ENCODE measurements around the gene PROX2.

The PROX2 gene, protein sequence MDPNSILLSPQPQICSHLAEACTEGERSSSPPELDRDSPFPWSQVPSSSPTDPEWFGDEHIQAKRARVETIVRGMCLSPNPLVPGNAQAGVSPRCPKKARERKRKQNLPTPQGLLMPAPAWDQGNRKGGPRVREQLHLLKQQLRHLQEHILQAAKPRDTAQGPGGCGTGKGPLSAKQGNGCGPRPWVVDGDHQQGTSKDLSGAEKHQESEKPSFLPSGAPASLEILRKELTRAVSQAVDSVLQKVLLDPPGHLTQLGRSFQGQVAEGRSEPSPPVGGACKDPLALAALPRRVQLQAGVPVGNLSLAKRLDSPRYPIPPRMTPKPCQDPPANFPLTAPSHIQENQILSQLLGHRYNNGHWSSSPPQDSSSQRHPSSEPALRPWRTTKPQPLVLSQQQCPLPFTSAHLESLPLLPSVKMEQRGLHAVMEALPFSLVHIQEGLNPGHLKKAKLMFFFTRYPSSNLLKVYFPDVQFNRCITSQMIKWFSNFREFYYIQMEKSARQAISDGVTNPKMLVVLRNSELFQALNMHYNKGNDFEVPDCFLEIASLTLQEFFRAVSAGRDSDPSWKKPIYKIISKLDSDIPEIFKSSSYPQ

DNA sequence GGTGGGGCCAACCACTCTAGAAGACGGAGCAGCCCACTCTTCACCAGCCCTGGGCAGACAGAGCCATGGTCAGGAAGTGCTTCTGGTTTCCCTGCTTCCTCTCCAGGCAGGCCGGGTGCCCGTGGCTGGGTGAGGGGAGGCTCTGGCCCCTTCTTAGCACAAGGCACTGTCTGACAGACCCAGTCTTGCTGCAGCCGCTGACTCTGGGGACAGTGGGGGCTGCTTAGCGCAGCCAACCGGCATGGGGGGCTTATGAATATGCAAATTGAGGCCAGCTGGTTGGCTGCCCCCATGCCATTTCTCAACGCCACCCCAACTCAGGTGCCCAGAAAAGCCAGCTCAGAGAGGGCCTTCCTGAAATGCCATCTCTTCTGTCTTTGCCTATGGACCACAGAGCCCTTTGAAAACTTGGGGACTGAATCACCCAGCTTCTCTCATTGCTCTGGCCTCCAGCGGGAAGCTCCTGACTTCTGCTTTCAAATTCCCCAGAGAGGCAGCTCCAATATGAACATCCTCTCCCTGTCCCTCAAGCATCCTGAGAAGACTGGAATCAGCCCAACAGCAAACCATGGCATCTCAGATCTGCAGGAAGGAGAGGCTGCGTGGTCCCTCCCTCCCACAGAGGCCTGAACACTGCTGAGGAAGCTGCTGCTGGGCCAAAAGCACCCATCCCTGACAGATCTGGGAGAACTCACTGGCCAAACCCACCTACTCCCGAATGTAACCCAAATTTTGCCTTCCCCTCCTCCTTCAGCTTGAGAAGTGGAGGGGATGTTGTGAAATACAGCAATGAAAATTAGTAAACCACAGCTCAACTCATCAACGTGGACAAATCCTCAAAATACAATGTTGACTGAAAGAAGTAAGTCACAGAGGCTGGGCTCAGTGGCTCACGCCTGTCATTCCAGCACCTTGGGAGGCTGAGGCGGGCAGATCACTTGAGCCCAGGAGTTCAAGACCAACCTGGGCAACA is at the start of gene PROX2:
Gene PROX2 (minus strand): TSS at position 205 of the 973 bp plus-strand sequence. CDS start 12,311 bp downstream, outside the sequence.
- DNase-seq (ENCODE audit: low read depth, low spot score): no peak
- H3K27ac ChIP-seq: no peak within 1 kb of the TSS

DNA sequence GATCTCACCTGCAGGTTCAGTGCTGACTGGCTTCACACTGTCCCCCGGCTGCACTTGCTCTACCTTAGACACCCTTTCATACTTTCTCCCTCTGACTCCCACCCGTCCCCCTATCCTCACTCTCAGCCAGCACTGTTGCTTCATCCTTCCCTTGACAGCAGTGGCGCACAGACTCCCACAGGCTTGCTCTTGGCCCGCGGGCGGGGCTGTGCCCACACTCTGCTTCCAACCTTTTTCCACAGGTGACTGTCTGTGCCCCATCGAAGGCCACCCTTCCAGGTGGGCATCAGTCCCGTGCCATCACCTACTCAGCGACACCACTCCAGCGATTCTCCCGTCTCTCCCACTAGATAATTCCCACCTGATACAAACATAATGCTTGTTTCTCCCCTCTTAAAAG is 48.1 kb upstream of the PROX2 start:
- H3K27ac ChIP-seq: no peak overlapping the region
- DNase-seq (ENCODE audit: low read depth, low spot score): no peak

DNA sequence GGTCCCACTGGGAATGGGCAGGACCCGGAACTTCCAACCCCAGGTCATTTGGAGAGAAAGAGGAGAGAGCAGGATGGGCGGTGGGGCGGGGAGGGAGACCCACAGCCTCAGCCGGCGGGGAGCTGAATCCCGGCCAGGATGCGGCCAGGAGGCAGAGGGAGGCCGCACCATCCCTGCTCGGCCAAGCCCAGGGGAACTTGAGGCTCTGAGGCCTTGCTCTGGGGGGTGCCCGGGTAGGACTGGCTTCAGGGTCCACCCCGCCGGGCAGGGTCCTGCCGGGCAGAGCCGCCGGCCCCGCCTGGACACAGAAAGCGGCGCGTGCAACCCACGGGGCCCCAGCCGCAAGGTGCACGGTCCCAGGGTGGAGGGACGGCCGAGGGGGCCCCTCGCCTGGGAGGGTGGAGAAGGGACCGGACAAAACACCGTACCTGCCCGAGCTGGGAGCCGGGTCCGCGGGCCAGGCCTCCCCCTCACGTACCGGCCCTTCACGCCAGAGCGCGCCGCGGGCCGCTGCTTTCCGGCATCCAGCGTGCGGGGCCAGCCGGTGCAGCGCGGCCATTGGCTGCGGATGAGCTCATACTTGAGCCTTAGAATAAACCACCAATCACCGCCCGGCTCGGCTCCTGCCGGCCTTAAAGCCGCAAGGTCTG is 46.9 kb upstream of the PROX2 start, which contains the start of gene RPS6KL1:
Gene RPS6KL1 (minus strand): TSS at position 509 of the 650 bp plus-strand sequence. CDS start 1,719 bp downstream, outside the sequence.
- no peak within 1 kb of the TSS for H3K27ac ChIP-seq
- no peak for DNase-seq (ENCODE audit: low read depth, low spot score)

DNA sequence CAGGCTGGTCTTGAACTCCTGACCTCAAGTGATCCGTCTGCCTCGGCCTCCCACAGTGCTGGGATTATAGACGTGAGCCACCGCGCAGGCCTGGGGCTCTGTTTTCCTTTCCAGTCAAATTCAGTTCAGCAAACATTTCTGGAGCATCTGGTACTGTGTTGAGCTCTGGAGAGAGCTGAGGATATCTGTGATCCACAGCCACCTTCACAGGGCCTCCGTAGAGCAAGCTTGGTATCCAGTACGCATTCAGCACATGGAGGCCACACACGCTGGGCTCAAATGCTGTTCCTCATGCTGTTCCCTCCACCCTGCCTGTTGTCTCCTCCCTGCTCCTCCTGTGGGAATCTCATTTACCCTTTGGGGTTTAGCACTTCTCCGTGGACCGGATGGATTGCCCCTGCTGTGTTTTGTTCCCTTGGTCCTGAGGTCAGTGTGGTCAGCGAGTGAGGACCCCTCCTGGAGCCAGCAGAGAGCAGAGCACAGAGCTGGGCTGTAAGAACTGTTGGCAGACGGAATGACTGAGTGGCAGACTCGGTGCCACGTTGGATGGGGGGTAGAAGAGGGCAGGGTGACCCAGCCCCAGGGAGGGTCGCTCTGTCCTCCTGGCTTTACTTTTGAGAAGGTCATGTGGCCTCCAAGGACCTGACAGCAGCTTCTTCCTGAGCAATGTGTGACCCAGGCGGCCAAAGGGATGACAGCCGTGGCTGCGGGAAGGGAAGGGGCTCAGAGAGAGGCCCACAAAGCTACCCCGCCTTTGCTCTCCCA is 46.2 kb upstream of the PROX2 start:
- DNase-seq (ENCODE audit: low read depth, low spot score): no peak
- H3K27ac ChIP-seq: no peak overlapping the region

GRCh38 chr14:74921053-74921620 is 45.2 kb upstream of the PROX2 start:
- H3K27ac ChIP-seq: no peak overlapping the region
- DNase-seq (ENCODE audit: low read depth, low spot score): no peak

DNA sequence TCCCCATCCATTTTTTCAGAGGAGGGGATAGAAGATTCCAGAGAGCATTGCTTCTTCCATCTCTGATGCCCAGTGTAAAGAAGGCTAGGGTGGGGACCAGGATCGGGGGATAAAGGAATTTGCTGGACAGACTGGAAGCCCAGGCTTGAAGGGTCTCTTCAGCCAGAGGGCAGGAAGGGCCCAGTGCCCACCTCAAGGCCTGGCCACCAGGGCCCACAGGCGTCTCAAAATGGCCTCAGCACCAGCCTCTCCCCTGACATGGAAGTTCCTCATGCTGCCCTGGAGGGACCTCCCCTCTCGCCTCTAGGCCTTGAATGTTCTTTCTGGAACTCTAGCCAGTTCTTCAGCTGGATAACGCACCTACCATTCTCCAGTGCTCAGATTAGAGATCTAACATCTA is 44.3 kb upstream of the PROX2 start:
- no peak for DNase-seq (ENCODE audit: low read depth, low spot score)

DNA sequence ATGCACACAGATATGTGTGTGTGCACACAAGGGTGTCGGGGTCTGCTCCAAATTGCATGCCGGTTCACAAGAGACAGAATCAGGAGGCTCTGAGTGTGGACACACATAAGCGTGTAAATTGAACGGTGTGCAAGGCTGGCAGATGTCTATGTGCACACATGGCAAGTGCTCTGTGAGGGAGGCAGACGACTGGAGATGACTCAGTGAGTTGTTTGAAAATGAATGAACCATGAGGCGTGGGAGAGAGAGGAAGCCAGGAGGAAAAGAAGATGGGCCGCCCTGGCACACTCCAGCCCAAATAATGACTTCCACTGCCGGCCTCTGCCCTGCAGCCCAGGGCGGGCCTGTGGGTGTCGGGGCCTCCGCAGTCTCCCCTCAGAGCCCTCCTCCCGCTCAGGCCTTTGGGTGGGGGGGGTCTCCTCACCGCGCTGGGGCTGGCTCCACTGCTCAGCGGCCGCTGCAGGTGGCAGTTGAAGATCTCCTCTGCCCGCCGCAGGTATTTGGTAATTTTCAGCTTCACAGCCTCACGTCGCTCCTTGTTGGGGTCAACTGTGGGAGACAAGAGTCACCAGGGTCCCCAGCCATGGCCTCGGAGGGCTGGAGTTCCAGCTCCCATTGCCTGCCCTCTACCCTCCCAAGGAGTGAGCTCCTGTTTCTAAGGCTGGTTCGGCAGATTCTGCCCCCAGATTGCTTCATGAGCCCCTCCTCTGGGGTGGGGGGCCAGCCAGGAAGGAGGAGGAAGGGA is 43.6 kb upstream of the PROX2 start:
- no peak for DNase-seq (ENCODE audit: low read depth, low spot score)
- no peak overlapping the region for H3K27ac ChIP-seq

More for the DNA sequence above, 44.3 kb upstream of the PROX2 start:
- no peak overlapping the region for H3K27ac ChIP-seq

- H3K27ac ChIP-seq: no peak overlapping the region
- no peak for DNase-seq (ENCODE audit: low read depth, low spot score)
Observed at GRCh38 chr14:74918380-74918779, 42.4 kb upstream of the PROX2 start.

DNA sequence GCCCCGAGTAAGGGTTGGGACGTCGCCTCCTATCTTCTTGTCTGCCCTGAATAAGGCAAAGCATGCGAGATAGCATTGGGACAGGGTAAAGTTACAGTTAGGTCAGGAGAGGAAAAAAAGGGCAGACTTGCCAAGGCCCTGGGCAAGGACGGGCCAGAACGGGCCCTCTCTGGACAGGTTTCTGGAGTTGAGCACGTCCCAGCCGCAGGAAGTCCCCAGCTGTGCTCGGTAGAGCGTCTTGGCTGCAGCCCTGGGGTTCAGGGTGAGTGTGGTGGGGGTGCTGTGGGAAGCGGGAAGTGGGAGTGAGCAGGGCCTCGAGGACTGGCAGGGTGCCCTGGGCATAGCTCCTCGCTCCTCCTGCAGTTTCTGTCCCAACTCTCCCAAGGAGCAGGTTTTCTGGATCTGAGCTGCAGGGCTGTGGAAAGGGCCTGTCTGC is 41.7 kb upstream of the PROX2 start:
- H3K27ac ChIP-seq: no peak overlapping the region
- DNase-seq (ENCODE audit: low read depth, low spot score): no peak

DNA sequence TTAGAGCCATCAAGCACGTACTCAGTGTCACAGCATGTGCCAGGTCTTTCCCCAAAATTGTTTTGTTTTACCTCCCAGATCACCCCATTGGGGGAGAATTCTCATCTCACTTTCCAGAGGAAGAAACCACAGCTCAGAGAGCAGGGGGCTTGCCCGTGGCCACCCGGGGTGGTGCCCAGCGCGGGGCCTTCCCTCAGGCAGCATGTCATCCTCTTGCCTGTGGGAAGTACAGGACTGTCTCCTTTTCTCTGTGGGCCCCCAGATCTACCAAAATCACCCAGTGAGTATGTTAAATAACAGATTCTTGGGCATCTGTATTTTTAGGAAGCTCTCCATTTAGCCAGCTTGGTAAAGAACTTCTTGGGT is 41.2 kb upstream of the PROX2 start:
- no peak for DNase-seq (ENCODE audit: low read depth, low spot score)

GRCh38 chr14:74915826-74916225 is 39.9 kb upstream of the PROX2 start:
- no peak overlapping the region for H3K27ac ChIP-seq
- no peak for DNase-seq (ENCODE audit: low read depth, low spot score)

More for the DNA sequence above, 41.2 kb upstream of the PROX2 start:
- no peak overlapping the region for H3K27ac ChIP-seq

DNA sequence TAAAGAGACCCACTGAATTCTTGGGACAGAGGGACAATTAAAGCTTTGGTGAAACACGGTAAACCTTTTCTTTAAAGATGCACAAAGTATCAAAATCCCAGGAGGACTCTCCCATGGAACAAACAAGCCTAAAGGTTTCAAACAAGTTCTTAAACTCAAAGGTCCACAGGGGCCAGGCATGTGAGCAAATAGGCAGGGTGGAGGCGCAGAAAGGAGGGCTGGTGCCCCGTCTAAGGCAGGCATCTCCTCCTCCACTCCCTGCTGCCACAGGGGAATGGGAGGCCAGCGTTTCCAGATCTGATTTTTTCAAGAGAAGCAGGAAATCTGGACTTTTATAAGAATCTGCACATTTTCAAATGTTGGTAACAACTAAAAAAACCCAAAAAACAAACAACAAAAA is 39.5 kb upstream of the PROX2 start:
- no peak for DNase-seq (ENCODE audit: low read depth, low spot score)

GRCh38 chr14:74913986-74914573 is 38.1 kb upstream of the PROX2 start:
- DNase-seq (ENCODE audit: low read depth, low spot score): no peak
- no peak overlapping the region for H3K27ac ChIP-seq

More for the DNA sequence above, 39.5 kb upstream of the PROX2 start:
- H3K27ac ChIP-seq: no peak overlapping the region

- DNase-seq (ENCODE audit: low read depth, low spot score): no peak
- H3K27ac ChIP-seq: no peak overlapping the region
Observed at GRCh38 chr14:74913393-74913910, 37.5 kb upstream of the PROX2 start.

GRCh38 chr14:74912801-74913200 is 36.9 kb upstream of the PROX2 start:
- H3K27ac ChIP-seq: no peak overlapping the region
- DNase-seq (ENCODE audit: low read depth, low spot score): no peak

DNA sequence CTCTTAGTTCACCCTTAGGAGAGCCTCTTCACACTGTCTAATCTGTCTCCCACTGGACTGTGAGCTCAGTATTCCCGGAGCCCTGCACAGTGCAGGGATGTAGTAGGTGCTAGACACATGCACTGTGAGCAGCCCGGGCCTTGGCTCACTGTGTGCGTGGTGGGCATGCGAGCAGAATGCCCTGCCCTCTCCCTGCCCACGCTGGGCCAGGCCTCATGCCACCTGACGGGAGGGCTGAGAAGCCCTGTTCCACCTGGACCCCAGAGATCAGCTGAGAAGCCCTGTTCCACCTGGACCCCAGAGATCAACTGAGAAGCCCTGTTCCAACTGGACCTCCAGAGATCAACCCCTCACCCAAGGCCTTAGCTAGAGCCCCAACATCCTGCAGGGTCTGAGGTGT is 36.2 kb upstream of the PROX2 start:
- H3K27ac ChIP-seq: no peak overlapping the region

DNA sequence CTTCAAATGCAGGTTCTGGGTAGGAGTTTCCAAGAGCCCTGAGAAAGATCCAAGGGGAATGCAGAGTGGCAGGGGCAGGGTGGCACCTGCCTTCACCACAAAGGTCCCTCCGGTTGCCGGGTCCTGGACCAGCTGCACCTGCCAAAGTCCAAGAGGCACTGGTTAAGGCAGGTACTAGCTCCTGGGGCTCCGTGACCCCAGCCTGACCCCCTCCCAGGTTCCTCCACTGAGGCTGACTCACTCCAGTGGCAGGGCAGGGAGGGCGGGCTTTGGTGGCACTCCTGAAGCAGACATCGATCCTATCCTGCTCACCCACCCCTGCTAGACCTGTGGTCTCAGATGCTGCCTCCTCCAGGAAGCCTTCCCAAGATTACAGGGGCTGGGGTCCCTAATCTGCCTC is 35.8 kb upstream of the PROX2 start:
- H3K27ac ChIP-seq: no peak overlapping the region
- no peak for DNase-seq (ENCODE audit: low read depth, low spot score)

More for the DNA sequence above, 36.2 kb upstream of the PROX2 start:
- no peak for DNase-seq (ENCODE audit: low read depth, low spot score)

DNA sequence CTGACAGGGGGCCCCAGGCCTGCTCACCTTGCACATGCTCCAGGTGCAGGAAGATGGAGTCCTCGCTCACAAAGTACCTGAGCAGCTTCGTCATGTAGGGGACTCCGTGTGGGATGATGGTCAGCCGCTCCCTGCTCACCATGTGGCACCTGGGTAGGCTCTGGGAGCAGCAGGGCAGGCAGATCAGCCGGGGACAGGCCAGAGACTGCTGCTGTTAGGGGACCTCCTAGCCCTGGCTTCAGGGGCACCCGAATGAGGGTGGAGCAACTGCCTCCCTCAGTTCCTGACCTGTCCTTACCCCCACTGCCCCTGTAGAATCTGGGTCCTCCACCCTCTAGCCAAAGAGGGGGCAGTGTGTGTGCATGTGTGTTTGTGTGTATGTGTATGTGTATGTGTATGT is 35.3 kb upstream of the PROX2 start:
- DNase-seq (ENCODE audit: low read depth, low spot score): no peak

More for the DNA sequence above, 35.3 kb upstream of the PROX2 start:
- H3K27ac ChIP-seq: no peak overlapping the region

Data from epithelial cell of prostate (primary cell).